Left lung (tissue), 14 donors: ENCODE data around the gene NAA35. TPM values are rescaled to one million over a fixed set of nuclear protein-coding genes. Genes with fewer than 3 reads are reported as not detected.

Experiments used
- ATAC-seq: fragments of 200-7000 bp; cut with Tn5 transposase; one replicate; pipeline ENCODE4 v1.9.1; 2020; ENCODE audit warnings: moderate library complexity
- DNase-seq, 4 donors: peaks; one replicate each; pipeline ENCODE4 v3.0.0-alpha.2; 2013 to 2020
- H3K27ac ChIP-seq, 2 donors: fragments of 200-600 bp; sonication (generic) in 1 of 2; one replicate each; pipeline versions ENCODE4 v1.5.0 to v1.8.0; 2020 to 2021
- H3K27me3 ChIP-seq, 2 donors: fragments of 200-600 bp; sonication (generic) in 1 of 2; one replicate each; pipeline versions ENCODE4 v1.5.0 to v1.8.0; 2020 to 2021
- H3K36me3 ChIP-seq, 2 donors: fragments of 200-600 bp; sonication (generic) in 1 of 2; one replicate each; pipeline versions ENCODE4 v1.5.0 to v1.8.0; 2020 to 2021
- H3K4me1 ChIP-seq, 2 donors: fragments of 200-600 bp; one replicate each; pipeline ENCODE4 v1.8.0; 2021
- H3K4me3 ChIP-seq, 2 donors: fragments of 200-600 bp; sonication (generic) in 1 of 2; one replicate each; pipeline versions ENCODE4 v1.5.0 to v1.8.0; 2020 to 2021; ENCODE audit warnings: mild to moderate bottlenecking in 1 of 2
- H3K9me3 ChIP-seq, 2 donors: fragments of 200-600 bp; sonication (generic) in 1 of 2; one replicate each; pipeline versions ENCODE4 v1.5.0 to v1.8.0; 2020 to 2021
- CTCF ChIP-seq, 2 donors: fragments of 200-600 bp; sonication (generic) in 1 of 2; IDR thresholded peaks; one replicate each; pipeline versions ENCODE4 v1.5.0 to v1.8.0; 2021; ENCODE audit warnings: antibody characterized with exemption in 2 of 2
- intact Hi-C, 2 donors: fragments of 100-400 bp; cut with DNase I; formaldehyde crosslinking; loops; one replicate each; pipeline versions ENCODE4 v1.11.2 to v1.14.2; 2022
- long read RNA-seq, 12 donors: library from polyadenylated mRNA in 2 of 12; unstranded in 2 of 12; transcript quantifications; one replicate each; pipeline ENCODE4 v2.0.0 and lab custom pipeline, GENCODE V29; 2019 to 2026
- polyA plus RNA-seq, 6 donors: library from polyadenylated mRNA; unstranded; fragments of 120-200 nt; gene quantifications; one replicate each; pipeline ENCODE4 v1.2.1, GENCODE V29; 2013; ENCODE audit not compliant: insufficient read length in 6 of 6
- total RNA-seq, 2 donors: library from RNA; stranded (reverse); fragmentation: NEBNext Ultra II Directional; extraction: Animal tissue kit (Norgen Biotek cat#: 25700); gene quantifications; one replicate each; pipeline ENCODE4 v1.2.1, GENCODE V29; 2021
- donor health status: DM: no; HTN: yes; CAD: no.
- donor health status: DM: no; HTN: no; CAD: no.

The NAA35 gene
- total RNA-seq (10 to 100 TPM; 17.9 to 23.0 TPM), polyA plus RNA-seq (10 to 100 TPM; 28.5 to 34.7 (median 30.8) TPM)
- long read RNA-seq, donor 1, partial matches to known transcripts = 35 of 144 reads
- long read RNA-seq, donor 1, other reads (novel, unspliced or antisense) = 108 of 144 reads
- long read RNA-seq, donor 2, partial matches to known transcripts = 58 of 159 reads
- long read RNA-seq, donor 2, other reads (novel, unspliced or antisense) = 101 of 159 reads
- long read RNA-seq, donor 3, partial matches to known transcripts = 6 of 43 reads
- long read RNA-seq, donor 3, other reads (novel, unspliced or antisense) = 34 of 43 reads
- long read RNA-seq, donor 4, partial matches to known transcripts = 4 of 8 reads
- long read RNA-seq, donor 4, other reads (novel, unspliced or antisense) = 3 of 8 reads
- long read RNA-seq, donor 5, partial matches to known transcripts = 33 of 56 reads
- long read RNA-seq, donor 5, other reads (novel, unspliced or antisense) = 21 of 56 reads
- long read RNA-seq, donor 6, partial matches to known transcripts = 0 of 1 reads
- long read RNA-seq, donor 6, other reads (novel, unspliced or antisense) = 0 of 1 reads
- long read RNA-seq, donor 7, partial matches to known transcripts = 6 of 33 reads
- long read RNA-seq, donor 7, other reads (novel, unspliced or antisense) = 24 of 33 reads
- long read RNA-seq, donor 8, partial matches to known transcripts = 31 of 65 reads
- long read RNA-seq, donor 8, other reads (novel, unspliced or antisense) = 32 of 65 reads
- long read RNA-seq, donor 9 = 0 reads
- long read RNA-seq, donor 10, partial matches to known transcripts = 1 of 3 reads
- long read RNA-seq, donor 10, other reads (novel, unspliced or antisense) = 2 of 3 reads
- long read RNA-seq, donor 11, partial matches to known transcripts = 139 of 241 reads
- long read RNA-seq, donor 11, other reads (novel, unspliced or antisense) = 100 of 241 reads
- long read RNA-seq, donor 12, partial matches to known transcripts = 30 of 62 reads
- long read RNA-seq, donor 12, other reads (novel, unspliced or antisense) = 32 of 62 reads

- H3K4me3 ChIP-seq = peak within 1 kb of the TSS; percentile 70 to 96
- H3K9me3 ChIP-seq = no peaks in the 10 kb centered on the region
- H3K36me3 ChIP-seq = peaks cover 0 to 17% of the 10 kb centered on the region in 2 donors
- DNase-seq (peak; percentile 99 to 100 (median 99)), ATAC-seq (peak; percentile 96)
- H3K27me3 ChIP-seq = no peaks in the 10 kb centered on the region
- peak within 1 kb of the TSS; percentile 92 to 97 for H3K27ac ChIP-seq
- H3K4me1 ChIP-seq = peaks cover 16 to 30% of the 10 kb centered on the region in 2 donors
- TF ChIP-seq CTCF (IDR thresholded peaks at IDR 0.05) = no peak
- intact Hi-C loops = no loop called here
Measured at GRCh38 chr9:85940832-85941621, at the start of gene NAA35. TSS of gene NAA35 (plus strand) at chr9:85941146. CDS start at chr9:85942160, 1,014 bp downstream.

DNA sequence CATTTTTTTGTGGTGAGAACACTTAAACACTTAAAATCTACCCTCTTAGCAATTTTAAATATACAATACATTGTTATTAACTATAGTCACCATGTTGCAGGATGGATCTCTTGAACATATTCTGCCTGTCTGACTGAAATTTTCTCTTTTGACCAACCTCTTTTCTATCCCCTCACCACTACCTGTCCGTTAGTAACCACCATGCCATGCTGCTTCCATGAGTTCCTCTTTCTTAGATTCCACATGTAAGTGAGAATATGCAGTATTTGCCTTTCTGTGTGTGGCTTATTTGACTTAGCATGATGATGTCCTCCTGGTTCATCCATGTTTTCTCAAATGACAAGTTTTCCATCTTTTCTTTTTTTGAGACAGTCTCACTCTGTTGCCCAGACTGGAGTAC, 48.5 kb upstream of the NAA35 start:
- H3K9me3 ChIP-seq = peaks cover 0 to 7% of the 10 kb centered on the region in 2 donors
- ATAC-seq (no peak), DNase-seq (no peak)
- intact Hi-C loops = no loop called here
- TF ChIP-seq CTCF (IDR thresholded peaks at IDR 0.05) = no peak
- H3K36me3 ChIP-seq = no peaks in the 10 kb centered on the region
- no peaks in the 10 kb centered on the region for H3K27me3 ChIP-seq
- H3K4me3 ChIP-seq = no peak overlapping the region
- no peak overlapping the region for H3K27ac ChIP-seq
- H3K4me1 ChIP-seq = no peaks in the 10 kb centered on the region

- H3K36me3 ChIP-seq = no peaks in the 10 kb centered on the region
- no peak overlapping the region for H3K27ac ChIP-seq
- TF ChIP-seq CTCF (IDR thresholded peaks at IDR 0.05) = no peak
- H3K27me3 ChIP-seq = no peaks in the 10 kb centered on the region
- no peaks in the 10 kb centered on the region for H3K4me1 ChIP-seq
- ATAC-seq = no peak
- H3K4me3 ChIP-seq = no peak overlapping the region
- no peak for DNase-seq
- peaks cover 0 to 7% of the 10 kb centered on the region in 2 donors for H3K9me3 ChIP-seq
- intact Hi-C loops = no loop called here
Measured at GRCh38 chr9:85895685-85896084, 45.3 kb upstream of the NAA35 start.

- TF ChIP-seq CTCF (IDR thresholded peaks at IDR 0.05) = no peak
- Histone ChIP-seq H3K27ac (no peak overlapping the region), H3K4me3 (no peak overlapping the region), H3K4me1 (no peaks in the 10 kb centered on the region), H3K9me3 (no peaks in the 10 kb centered on the region), H3K27me3 (no peaks in the 10 kb centered on the region), H3K36me3 (no peaks in the 10 kb centered on the region)
- no peak for ATAC-seq
- intact Hi-C loops = no loop called here
- no peak for DNase-seq
Measured at GRCh38 chr9:85897848-85898247, 43.1 kb upstream of the NAA35 start.
